ENCODE results near the gene SNRPN.

- TF ChIP-seq, protein P1, sequence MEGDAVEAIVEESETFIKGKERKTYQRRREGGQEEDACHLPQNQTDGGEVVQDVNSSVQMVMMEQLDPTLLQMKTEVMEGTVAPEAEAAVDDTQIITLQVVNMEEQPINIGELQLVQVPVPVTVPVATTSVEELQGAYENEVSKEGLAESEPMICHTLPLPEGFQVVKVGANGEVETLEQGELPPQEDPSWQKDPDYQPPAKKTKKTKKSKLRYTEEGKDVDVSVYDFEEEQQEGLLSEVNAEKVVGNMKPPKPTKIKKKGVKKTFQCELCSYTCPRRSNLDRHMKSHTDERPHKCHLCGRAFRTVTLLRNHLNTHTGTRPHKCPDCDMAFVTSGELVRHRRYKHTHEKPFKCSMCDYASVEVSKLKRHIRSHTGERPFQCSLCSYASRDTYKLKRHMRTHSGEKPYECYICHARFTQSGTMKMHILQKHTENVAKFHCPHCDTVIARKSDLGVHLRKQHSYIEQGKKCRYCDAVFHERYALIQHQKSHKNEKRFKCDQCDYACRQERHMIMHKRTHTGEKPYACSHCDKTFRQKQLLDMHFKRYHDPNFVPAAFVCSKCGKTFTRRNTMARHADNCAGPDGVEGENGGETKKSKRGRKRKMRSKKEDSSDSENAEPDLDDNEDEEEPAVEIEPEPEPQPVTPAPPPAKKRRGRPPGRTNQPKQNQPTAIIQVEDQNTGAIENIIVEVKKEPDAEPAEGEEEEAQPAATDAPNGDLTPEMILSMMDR (IDR thresholded peaks at IDR 0.05): no peak
- TF ChIP-seq ZFX (IDR thresholded peaks at IDR 0.05; ENCODE audit: borderline replicate concordance): no peak
Measured at GRCh38 chr15:24962880-24963279, 8.1 kb downstream of the SNRPN start.
